ENCODE data around the gene PBXIP1. TPM values are rescaled to one million over a fixed set of nuclear protein-coding genes. Genes with fewer than 3 reads are reported as not detected.

The PBXIP1 gene
- total RNA-seq, 1 donor from 2014 or later, result 49.6 TPM

DNA sequence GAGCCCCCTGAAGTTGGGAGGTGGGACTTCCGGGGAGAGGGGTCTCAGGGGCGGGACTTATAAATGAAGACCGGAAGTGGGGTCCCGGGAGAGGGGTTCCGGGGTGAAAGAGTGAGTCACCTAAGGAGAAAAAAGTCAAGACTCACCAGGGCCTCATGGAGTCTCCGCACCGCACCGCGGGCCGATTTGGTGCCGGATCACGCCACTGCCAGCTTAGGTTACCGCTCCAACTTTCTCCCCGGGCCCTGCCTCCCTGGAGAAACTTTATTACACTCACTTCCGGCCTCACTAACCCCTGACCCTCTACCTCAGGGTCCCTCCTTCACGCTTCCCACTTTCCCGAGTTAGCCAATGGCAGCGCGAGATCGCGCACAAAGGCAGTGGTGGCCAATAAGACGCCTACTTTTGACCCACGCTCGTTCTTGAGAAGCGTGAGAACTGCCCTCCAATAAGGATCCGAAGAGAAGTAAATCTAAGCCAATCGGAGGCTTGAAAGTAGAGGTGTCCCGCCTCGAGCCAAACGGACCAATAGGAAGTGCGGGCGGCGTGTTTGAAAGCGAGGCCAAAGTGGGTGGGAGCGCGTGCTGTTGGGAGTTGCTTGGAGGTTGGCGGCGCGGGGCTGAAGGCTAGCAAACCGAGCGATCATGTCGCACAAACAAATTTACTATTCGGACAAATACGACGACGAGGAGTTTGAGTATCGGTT is 18.4 kb upstream of the PBXIP1 start, which contains the start of gene CKS1B:
Gene CKS1B (plus strand): TSS at position 580 of the 706 bp plus-strand sequence. CDS start 65 bp downstream, at position 645.
- peak; percentile 100 for DNase-seq (ENCODE audit: low read depth)
- TF ChIP-seq, protein P1, sequence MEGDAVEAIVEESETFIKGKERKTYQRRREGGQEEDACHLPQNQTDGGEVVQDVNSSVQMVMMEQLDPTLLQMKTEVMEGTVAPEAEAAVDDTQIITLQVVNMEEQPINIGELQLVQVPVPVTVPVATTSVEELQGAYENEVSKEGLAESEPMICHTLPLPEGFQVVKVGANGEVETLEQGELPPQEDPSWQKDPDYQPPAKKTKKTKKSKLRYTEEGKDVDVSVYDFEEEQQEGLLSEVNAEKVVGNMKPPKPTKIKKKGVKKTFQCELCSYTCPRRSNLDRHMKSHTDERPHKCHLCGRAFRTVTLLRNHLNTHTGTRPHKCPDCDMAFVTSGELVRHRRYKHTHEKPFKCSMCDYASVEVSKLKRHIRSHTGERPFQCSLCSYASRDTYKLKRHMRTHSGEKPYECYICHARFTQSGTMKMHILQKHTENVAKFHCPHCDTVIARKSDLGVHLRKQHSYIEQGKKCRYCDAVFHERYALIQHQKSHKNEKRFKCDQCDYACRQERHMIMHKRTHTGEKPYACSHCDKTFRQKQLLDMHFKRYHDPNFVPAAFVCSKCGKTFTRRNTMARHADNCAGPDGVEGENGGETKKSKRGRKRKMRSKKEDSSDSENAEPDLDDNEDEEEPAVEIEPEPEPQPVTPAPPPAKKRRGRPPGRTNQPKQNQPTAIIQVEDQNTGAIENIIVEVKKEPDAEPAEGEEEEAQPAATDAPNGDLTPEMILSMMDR (conservative IDR thresholded peaks at IDR 0.05; ENCODE audit: low read depth, low read length), result no peak
- H3K4me3 ChIP-seq (ENCODE audit: low read depth, low read length), result peak within 1 kb of the TSS; percentile 80

DNA sequence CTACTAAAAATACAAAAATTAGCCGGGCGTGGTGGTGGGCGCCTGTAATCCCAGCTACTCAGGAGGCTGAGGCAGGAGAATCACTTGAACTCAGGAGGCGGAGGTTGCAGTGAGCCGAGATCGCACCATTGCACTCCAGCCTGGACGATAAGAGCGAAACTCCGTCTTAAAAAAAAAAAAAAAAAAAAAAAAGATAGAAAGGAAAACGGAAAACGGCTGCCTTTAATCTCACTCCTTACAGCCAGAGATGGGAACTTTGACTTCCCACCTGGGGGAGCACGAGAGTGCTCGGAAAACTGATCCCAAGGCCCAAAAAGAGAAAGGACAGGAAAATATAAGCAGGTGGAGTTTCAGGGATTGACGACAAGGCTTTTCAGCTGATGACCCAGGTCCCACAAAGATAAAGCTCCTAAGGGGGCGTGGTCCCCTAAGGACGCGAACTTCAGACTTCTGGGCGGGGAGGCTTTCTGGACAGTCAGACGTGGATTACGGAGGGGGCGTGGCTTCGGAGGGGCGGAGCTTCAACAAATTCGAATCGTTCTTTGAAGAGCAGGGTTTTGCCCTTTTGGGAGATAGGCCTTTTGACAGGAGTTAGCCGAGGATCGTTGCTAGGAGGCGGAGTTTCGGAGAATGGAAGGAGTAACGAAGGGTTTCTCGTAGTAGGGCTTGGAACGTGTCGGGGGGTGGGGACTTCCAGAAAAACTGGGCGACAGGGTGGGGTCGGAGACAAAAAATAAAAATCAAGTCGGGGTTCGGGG is 17.6 kb upstream of the PBXIP1 start:
- TF ChIP-seq, protein P1 (conservative IDR thresholded peaks at IDR 0.05; ENCODE audit: low read depth, low read length), result peak; percentile 29
- DNase-seq (ENCODE audit: low read depth), result peak; percentile 77
- peak overlapping the region; percentile 80 for H3K4me3 ChIP-seq (ENCODE audit: low read depth, low read length)

DNA sequence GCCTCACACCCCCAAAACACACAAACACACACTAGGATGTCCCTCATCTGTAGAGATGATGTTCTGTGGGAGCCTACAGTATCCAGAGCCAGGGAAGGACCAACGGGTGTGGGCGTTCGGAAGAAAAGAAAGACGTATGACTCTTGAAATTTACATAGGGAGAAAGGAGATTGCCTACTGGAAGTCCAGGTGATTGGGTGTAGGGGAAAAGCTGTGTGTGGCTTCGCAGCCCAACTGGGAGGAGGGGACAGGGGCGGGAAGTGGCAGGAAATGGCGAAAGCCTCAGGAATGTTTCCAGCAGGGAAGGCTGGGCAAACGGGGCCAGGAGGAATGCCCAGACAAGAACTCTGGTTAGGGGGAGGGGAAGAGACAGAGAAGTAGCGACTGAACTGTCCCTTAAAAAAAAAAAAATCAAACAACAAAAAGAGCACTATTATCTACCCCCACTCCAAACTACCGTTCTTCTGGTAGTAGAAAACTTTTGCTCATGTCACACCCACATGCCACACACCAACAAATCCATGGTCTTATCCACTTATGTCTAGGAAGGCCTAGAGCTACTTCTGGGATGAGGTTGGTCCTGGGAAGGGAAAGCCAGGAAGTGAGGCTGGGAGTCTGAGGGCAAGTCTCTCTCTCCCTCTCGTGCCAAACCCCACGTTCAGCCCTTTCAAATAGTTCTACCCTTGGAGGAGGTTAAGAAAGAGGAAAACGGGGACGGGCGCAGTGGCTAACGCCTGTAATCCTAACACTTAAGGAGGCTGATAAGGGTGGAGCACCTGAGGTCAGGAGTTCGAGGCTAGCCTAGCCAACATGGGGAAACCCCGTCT is 16.8 kb upstream of the PBXIP1 start:
- DNase-seq (ENCODE audit: low read depth), result peak; percentile 74
- TF ChIP-seq, protein P1 (conservative IDR thresholded peaks at IDR 0.05; ENCODE audit: low read depth, low read length), result no peak
- H3K4me3 ChIP-seq (ENCODE audit: low read depth, low read length), result peak overlapping the region; percentile 80

DNA sequence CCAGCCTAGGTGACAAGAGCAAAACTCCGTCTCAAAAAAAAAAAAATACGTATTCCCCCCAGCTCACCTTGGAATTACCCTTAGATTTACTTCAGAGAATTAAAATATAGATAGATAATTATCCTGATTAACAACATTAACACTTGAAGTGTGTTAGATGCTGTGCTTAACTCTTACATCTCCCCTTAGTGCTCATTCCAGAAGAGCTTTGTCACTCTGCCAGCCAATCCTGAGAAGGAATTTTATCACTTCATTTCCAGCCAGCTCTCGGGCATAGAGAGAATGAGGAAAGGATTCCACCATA is 16.3 kb upstream of the PBXIP1 start:
- TF ChIP-seq, protein P1 (conservative IDR thresholded peaks at IDR 0.05; ENCODE audit: low read depth, low read length), result no peak

DNA sequence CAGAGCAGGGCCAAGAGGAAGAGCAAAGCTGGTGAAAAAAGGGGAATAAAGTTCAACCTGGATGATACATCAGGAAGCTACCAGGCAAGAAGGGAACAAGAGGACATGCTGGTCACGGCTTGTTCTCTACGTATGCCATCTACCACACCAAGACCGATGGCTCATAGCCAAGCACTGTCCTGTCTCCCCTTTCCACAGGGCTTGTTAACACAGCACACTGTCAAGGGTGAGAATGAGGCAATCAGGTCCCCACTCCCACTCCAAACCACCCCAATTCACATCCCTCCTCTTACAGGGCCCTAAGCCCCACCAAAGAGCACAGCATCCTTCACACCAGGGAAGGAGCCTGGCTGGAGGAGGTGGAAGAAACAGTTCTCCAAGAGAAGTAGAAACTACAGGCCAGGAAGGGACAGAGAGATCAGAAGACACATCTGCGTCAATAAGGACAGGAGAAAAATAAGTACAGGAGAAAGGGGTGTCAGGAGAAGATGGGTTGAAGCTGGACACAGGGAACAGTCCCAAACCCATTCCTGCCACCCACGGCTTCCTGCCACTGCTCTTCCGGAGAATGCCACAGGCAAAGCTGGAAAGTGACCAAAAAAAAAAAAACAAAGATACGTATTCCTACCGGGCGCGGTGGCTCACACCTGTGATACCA is 15.6 kb upstream of the PBXIP1 start:
- DNase-seq (ENCODE audit: low read depth), result no peak
- H3K4me3 ChIP-seq (ENCODE audit: low read depth, low read length), result peak overlapping the region; percentile 54
- TF ChIP-seq, protein P1 (conservative IDR thresholded peaks at IDR 0.05; ENCODE audit: low read depth, low read length), result no peak

More for the DNA sequence above, 16.3 kb upstream of the PBXIP1 start:
- H3K4me3 ChIP-seq (ENCODE audit: low read depth, low read length), result peak overlapping the region; percentile 80
- DNase-seq (ENCODE audit: low read depth), result no peak

DNA sequence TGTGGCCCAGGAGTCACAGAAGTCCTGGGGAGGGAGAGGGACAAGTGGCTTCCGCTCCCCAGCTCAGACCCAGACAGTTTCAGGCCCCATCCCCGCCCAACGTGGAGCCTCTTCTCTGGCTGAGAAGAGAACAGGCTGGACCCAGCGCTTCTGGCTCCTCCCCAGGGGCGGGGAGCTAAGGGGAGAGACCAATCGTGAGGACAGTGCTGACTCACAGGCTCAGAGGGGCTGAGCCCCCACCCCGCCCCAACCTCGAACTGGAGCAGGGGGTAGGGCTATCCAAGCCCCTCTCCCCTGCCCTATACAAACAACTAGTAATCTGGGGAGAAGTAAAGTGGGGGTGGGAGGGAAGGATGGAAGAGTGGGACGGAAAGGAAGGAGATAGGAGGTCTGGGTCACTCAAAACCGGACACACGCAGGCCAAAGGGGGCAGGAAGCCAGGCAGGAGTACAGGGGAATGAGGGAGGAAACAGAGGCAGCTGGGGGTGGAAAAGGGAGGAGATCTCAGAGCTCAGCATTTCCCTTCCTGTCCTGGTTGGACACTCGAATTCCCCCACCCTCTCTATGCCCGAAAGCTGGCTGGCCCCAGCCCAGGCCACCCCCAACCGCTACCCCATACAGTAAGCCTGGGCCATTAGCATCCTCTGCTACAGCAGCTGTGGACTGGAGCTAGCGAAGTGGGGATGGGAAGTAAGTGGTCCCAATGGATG is 14.9 kb upstream of the PBXIP1 start, which contains the start of gene SHC1:
Gene SHC1 (minus strand): TSS at position 117 of the 710 bp plus-strand sequence. CDS start 221 bp downstream, outside the sequence.
- TF ChIP-seq, protein P1 (conservative IDR thresholded peaks at IDR 0.05; ENCODE audit: low read depth, low read length), result no peak
- peak within 1 kb of the TSS; percentile 54 for H3K4me3 ChIP-seq (ENCODE audit: low read depth, low read length)
- no peak for DNase-seq (ENCODE audit: low read depth)
